Gastroesophageal sphincter (tissue), 3 donors: Measurements from ENCODE around the gene RPTOR.

Experiments
- CTCF ChIP-seq, 4 experiments: fragments of 200-600 bp in 2 of 4; fragments of 450-650 bp in 2 of 4; sonication (generic) in 1 of 4; IDR thresholded peaks; one replicate each; pipeline ENCODE4 v1.5.1; 2017 to 2019; ENCODE audit warnings: antibody characterized with exemption in 4 of 4, mild to moderate bottlenecking in 2 of 4, moderate library complexity in 2 of 4
- EP300 ChIP-seq: sonication (generic); formaldehyde crosslinking; IDR thresholded peaks from one replicate; pipeline ENCODE4 v1.6.1; 2017; ENCODE audit warnings: antibody characterized with exemption, mild to moderate bottlenecking
- POLR2AphosphoS5 ChIP-seq: sonication (generic); formaldehyde crosslinking; IDR thresholded peaks from one replicate; pipeline ENCODE4 v1.6.1; 2017; ENCODE audit warnings: antibody characterized with exemption

DNA sequence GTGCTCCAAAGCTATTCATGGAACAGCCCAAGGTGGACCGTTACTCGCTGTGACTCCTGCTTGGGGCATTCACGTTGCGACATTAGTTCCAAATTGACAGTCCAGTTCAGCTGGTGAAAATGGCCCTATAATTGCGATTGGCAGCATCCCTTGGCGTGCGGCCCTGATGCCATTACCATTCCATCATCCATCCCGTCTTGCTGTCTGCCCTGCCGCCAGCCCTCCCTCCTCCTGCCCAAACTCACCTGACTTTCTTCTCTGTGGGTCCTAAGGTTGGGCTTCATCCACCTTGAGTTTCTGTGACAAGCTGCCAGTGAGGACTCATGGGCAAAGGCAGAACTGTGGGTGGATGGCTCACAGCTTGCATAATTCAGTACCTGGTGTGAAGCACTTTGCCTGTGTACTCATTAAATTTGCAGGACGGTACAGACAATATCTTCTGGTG, 104.6 kb downstream of the RPTOR start:
- TF ChIP-seq CTCF (IDR thresholded peaks at IDR 0.05) (no peak), EP300 (no peak), POLR2AphosphoS5 (no peak)
